ENCODE measurements around the gene TIMP3.

Gene TIMP3

DNA sequence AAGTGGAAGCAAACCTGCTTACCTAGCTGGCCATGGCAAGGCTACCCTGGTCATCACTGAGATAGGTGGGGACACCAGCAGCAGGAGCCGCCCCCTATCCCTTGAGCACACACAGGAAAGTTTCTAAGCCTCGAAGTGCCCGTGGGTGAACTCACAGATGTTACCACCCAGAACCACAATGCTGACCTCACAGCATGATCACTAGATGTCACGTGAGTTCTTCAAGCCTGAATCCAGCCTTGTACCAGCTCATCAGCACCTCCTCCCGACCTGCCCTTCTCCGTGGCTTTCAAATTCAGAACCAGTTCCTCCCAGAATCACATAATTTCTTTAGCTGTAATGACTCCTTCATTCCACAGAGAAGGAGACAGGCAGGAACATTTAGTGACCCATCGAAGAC is 24.7 kb upstream of the TIMP3 start:
- Histone ChIP-seq H2AFZ (ENCODE audit: low read length) (no peak overlapping the region), H3K4me3 (ENCODE audit: low read length, poor library complexity, severe bottlenecking) (no peak overlapping the region), H4K20me1 (ENCODE audit: insufficient read depth, low read length, poor library complexity, severe bottlenecking) (no peaks in the 10 kb centered on the region), H3K79me2 (ENCODE audit: insufficient read depth, low read length) (no peaks in the 10 kb centered on the region), H3K4me2 (ENCODE audit: low read depth, low read length, poor library complexity, severe bottlenecking) (no peak overlapping the region), H3K9me2 (replicated peaks; ENCODE audit: low read depth, low read length) (no peaks in the 10 kb centered on the region), H3K27me3 (ENCODE audit: insufficient read depth, low read length, poor library complexity, severe bottlenecking) (no peaks in the 10 kb centered on the region), H3F3A (ENCODE audit: low read depth) (no peaks in the 10 kb centered on the region), H3K4me1 (ENCODE audit: insufficient read depth, low read length, poor library complexity, severe bottlenecking) (no peaks in the 10 kb centered on the region), H3K36me3 (ENCODE audit: insufficient read depth, low read length) (no peaks in the 10 kb centered on the region), H3K9ac (ENCODE audit: low read depth, low read length, poor library complexity, severe bottlenecking) (no peak overlapping the region), H3K9me3 (ENCODE audit: insufficient read depth, low read depth, low read length) (no peaks in the 10 kb centered on the region; the same call in 1 of the 2 replicates)
- no peak for TF ChIP-seq EZH2phosphoT487 (IDR thresholded peaks at IDR 0.05; ENCODE audit: borderline replicate concordance)
- TF ChIP-seq, protein P1, sequence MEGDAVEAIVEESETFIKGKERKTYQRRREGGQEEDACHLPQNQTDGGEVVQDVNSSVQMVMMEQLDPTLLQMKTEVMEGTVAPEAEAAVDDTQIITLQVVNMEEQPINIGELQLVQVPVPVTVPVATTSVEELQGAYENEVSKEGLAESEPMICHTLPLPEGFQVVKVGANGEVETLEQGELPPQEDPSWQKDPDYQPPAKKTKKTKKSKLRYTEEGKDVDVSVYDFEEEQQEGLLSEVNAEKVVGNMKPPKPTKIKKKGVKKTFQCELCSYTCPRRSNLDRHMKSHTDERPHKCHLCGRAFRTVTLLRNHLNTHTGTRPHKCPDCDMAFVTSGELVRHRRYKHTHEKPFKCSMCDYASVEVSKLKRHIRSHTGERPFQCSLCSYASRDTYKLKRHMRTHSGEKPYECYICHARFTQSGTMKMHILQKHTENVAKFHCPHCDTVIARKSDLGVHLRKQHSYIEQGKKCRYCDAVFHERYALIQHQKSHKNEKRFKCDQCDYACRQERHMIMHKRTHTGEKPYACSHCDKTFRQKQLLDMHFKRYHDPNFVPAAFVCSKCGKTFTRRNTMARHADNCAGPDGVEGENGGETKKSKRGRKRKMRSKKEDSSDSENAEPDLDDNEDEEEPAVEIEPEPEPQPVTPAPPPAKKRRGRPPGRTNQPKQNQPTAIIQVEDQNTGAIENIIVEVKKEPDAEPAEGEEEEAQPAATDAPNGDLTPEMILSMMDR (conservative IDR thresholded peaks at IDR 0.05; ENCODE audit: low read length), result no peak

DNA sequence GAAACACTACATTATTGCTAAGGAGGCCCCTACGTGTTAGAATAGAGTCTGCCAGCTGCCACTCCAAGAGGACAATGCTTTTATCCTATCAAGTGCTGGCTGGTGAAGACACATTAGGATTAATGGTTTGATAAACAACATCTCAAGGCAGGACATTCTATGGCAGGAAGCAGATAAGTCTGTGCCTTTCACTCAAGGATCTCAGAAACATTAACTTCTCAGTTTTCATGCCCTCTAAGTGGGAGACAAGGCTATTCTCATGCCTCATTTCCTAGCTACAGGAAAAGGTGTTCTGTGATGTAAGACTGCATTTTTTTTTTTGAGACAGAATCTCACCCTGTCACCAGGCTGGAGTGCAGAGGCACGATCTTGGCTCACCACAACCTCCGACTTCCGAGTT is 23.5 kb upstream of the TIMP3 start:
- no peak overlapping the region for H3K4me2 ChIP-seq (ENCODE audit: low read depth, low read length, poor library complexity, severe bottlenecking)
- TF ChIP-seq, protein P1 (conservative IDR thresholded peaks at IDR 0.05; ENCODE audit: low read length), result no peak
- no peak for TF ChIP-seq EZH2phosphoT487 (IDR thresholded peaks at IDR 0.05; ENCODE audit: borderline replicate concordance)
- no peaks in the 10 kb centered on the region for H4K20me1 ChIP-seq (ENCODE audit: insufficient read depth, low read length, poor library complexity, severe bottlenecking)
- no peaks in the 10 kb centered on the region for H3K36me3 ChIP-seq (ENCODE audit: insufficient read depth, low read length)
- H3K4me3 ChIP-seq (ENCODE audit: low read length, poor library complexity, severe bottlenecking), result no peak overlapping the region
- no peaks in the 10 kb centered on the region for H3K4me1 ChIP-seq (ENCODE audit: insufficient read depth, low read length, poor library complexity, severe bottlenecking)
- no peaks in the 10 kb centered on the region for H3F3A ChIP-seq (ENCODE audit: low read depth)
- no peak overlapping the region for H2AFZ ChIP-seq (ENCODE audit: low read length)
- H3K9ac ChIP-seq (ENCODE audit: low read depth, low read length, poor library complexity, severe bottlenecking), result no peak overlapping the region
- H3K79me2 ChIP-seq (ENCODE audit: insufficient read depth, low read length), result no peaks in the 10 kb centered on the region
- H3K27me3 ChIP-seq (ENCODE audit: insufficient read depth, low read length, poor library complexity, severe bottlenecking), result no peaks in the 10 kb centered on the region
- no peaks in the 10 kb centered on the region for H3K9me2 ChIP-seq (replicated peaks; ENCODE audit: low read depth, low read length)
- no peaks in the 10 kb centered on the region for H3K9me3 ChIP-seq (ENCODE audit: insufficient read depth, low read depth, low read length)

GRCh38 chr22:32780726-32781310 is 20.7 kb upstream of the TIMP3 start:
- no peak overlapping the region for H3K9ac ChIP-seq (ENCODE audit: low read depth, low read length, poor library complexity, severe bottlenecking)
- H3K27me3 ChIP-seq (ENCODE audit: insufficient read depth, low read length, poor library complexity, severe bottlenecking), result no peaks in the 10 kb centered on the region
- TF ChIP-seq, protein P1 (conservative IDR thresholded peaks at IDR 0.05; ENCODE audit: low read length), result no peak
- TF ChIP-seq EZH2phosphoT487 (IDR thresholded peaks at IDR 0.05; ENCODE audit: borderline replicate concordance), result no peak
- H3K79me2 ChIP-seq (ENCODE audit: insufficient read depth, low read length), result no peaks in the 10 kb centered on the region
- H3K4me1 ChIP-seq (ENCODE audit: insufficient read depth, low read length, poor library complexity, severe bottlenecking), result no peaks in the 10 kb centered on the region
- no peaks in the 10 kb centered on the region for H4K20me1 ChIP-seq (ENCODE audit: insufficient read depth, low read length, poor library complexity, severe bottlenecking)
- H3K4me3 ChIP-seq (ENCODE audit: low read length, poor library complexity, severe bottlenecking), result no peak overlapping the region
- H3K36me3 ChIP-seq (ENCODE audit: insufficient read depth, low read length), result no peaks in the 10 kb centered on the region
- H3K9me3 ChIP-seq (ENCODE audit: insufficient read depth, low read depth, low read length), result no peaks in the 10 kb centered on the region
- H3K9me2 ChIP-seq (replicated peaks; ENCODE audit: low read depth, low read length), result no peaks in the 10 kb centered on the region
- no peaks in the 10 kb centered on the region for H3F3A ChIP-seq (ENCODE audit: low read depth)
- no peak overlapping the region for H2AFZ ChIP-seq (ENCODE audit: low read length)
- H3K4me2 ChIP-seq (ENCODE audit: low read depth, low read length, poor library complexity, severe bottlenecking), result no peak overlapping the region
